ENCODE results near the gene CD99L2. TPM values are rescaled to one million over a fixed set of nuclear protein-coding genes. Genes with fewer than 3 reads are reported as not detected.
A peak's percentile ranks its signal among the peaks of the same experiment; 100 is the strongest.

CD99L2 gene
- total and polyA plus RNA-seq, 3 donors from 2014 or later: 35.4 to 56.6 (median 36.5) TPM

GRCh38 chrX:150772150-150772970, 126.1 kb downstream of the CD99L2 start:
- TF ChIP-seq CTCF (IDR thresholded peaks at IDR 0.05) (peak; percentile 66 to 73 (median 69)), POLR2A (IDR thresholded peaks at IDR 0.05) (no peak)
- no peaks in the 10 kb centered on the region for H3K27me3 ChIP-seq
- H3K36me3 ChIP-seq (ENCODE audit: low read depth, missing control alignments): no peaks in the 10 kb centered on the region
- 54 to 66% methylated on average over 11 to 15 of the region's 26 CpGs for WGBS, 2 donors
- DNase-seq: peak; percentile 83
- no peak overlapping the region for H3K27ac ChIP-seq
- no peaks in the 10 kb centered on the region for H3K4me1 ChIP-seq
- intact Hi-C loops (cut with DNase I; ENCODE audit: low total_unique reads): loop anchor here (5.0 kb wide), 1 partner anchor 310 kb away; no protein-coding TSS in a partner anchor
- no peak overlapping the region for H3K4me3 ChIP-seq
- H3K9me3 ChIP-seq: no peaks in the 10 kb centered on the region

- DNase-seq: no peak
- intact Hi-C loops (cut with DNase I; ENCODE audit: low total_unique reads): loop anchor here (5.0 kb wide), 1 partner anchor 311 kb away; no protein-coding TSS in a partner anchor
- H3K4me1 ChIP-seq: no peaks in the 10 kb centered on the region
- TF ChIP-seq POLR2A (IDR thresholded peaks at IDR 0.05) (no peak), CTCF (IDR thresholded peaks at IDR 0.05) (no peak)
- 67 to 92% methylated on average over 1 to 13 of the region's 16 CpGs for WGBS, 2 donors
- no peaks in the 10 kb centered on the region for H3K27me3 ChIP-seq
- H3K4me3 ChIP-seq: no peak overlapping the region
- H3K36me3 ChIP-seq (ENCODE audit: low read depth, missing control alignments): no peaks in the 10 kb centered on the region
- H3K27ac ChIP-seq: no peak overlapping the region
- H3K9me3 ChIP-seq: no peaks in the 10 kb centered on the region
Observed at GRCh38 chrX:150771116-150771515, 127.4 kb downstream of the CD99L2 start.

- no peak for DNase-seq
- intact Hi-C loops (cut with DNase I; ENCODE audit: low total_unique reads): loop anchor here (5.0 kb wide), 1 partner anchor 312 kb away; no protein-coding TSS in a partner anchor
- WGBS, 2 donors: 90% methylated on average over 6 of the region's 17 CpGs; no CpG with 5 or more reads in 1 of the 2 donors
- Histone ChIP-seq H3K4me3 (no peak overlapping the region), H3K27me3 (no peaks in the 10 kb centered on the region), H3K9me3 (no peaks in the 10 kb centered on the region), H3K27ac (no peak overlapping the region), H3K4me1 (no peaks in the 10 kb centered on the region), H3K36me3 (ENCODE audit: low read depth, missing control alignments) (no peaks in the 10 kb centered on the region)
- no peak for TF ChIP-seq POLR2A (IDR thresholded peaks at IDR 0.05)
Observed at GRCh38 chrX:150770623-150771022, 127.8 kb downstream of the CD99L2 start.

- no peaks in the 10 kb centered on the region for H3K4me1 ChIP-seq
- no peak overlapping the region for H3K4me3 ChIP-seq
- no peak overlapping the region for H3K27ac ChIP-seq
- H3K27me3 ChIP-seq: no peaks in the 10 kb centered on the region
- intact Hi-C loops (cut with DNase I; ENCODE audit: low total_unique reads): no loop called here
- 92% methylated on average over 9 of the region's 13 CpGs; no CpG with 5 or more reads in 1 of the 2 donors for WGBS, 2 donors
- no peak for DNase-seq
- H3K36me3 ChIP-seq (ENCODE audit: low read depth, missing control alignments): no peaks in the 10 kb centered on the region
- no peak for TF ChIP-seq POLR2A (IDR thresholded peaks at IDR 0.05)
- no peak for TF ChIP-seq CTCF (IDR thresholded peaks at IDR 0.05)
- H3K9me3 ChIP-seq: no peaks in the 10 kb centered on the region
Observed at GRCh38 chrX:150769408-150769807, 129.1 kb downstream of the CD99L2 start.

- no peak overlapping the region for H3K4me3 ChIP-seq
- WGBS, 2 donors: 85% methylated on average over 19 of the region's 19 CpGs; no CpG with 5 or more reads in 1 of the 2 donors
- DNase-seq: no peak
- TF ChIP-seq CTCF (IDR thresholded peaks at IDR 0.05): no peak
- H3K4me1 ChIP-seq: no peaks in the 10 kb centered on the region
- no peaks in the 10 kb centered on the region for H3K27me3 ChIP-seq
- no peak overlapping the region for H3K27ac ChIP-seq
- no peaks in the 10 kb centered on the region for H3K36me3 ChIP-seq (ENCODE audit: low read depth, missing control alignments)
- no peaks in the 10 kb centered on the region for H3K9me3 ChIP-seq
- intact Hi-C loops (cut with DNase I; ENCODE audit: low total_unique reads): no loop called here
Observed at GRCh38 chrX:150768580-150769190, 129.8 kb downstream of the CD99L2 start.
